ENCODE measurements around the gene WDFY4. TPM values are rescaled to one million over a fixed set of nuclear protein-coding genes. Genes with fewer than 3 reads are reported as not detected.

WDFY4 gene
- total RNA-seq, 1 experiment from 2014 or later, result not detected

- WGBS (ENCODE audit: extremely low coverage, insufficient read length, low lambda C conversion rate), result no CpG with 5 or more reads among the region's 1 CpG
- H3K9me3 Mint-ChIP-seq, result peaks cover 3 to 6% of the 10 kb centered on the region in 2 experiments; a peak in 1 of 5 replicates
- no peak for TF ChIP-seq CTCF (conservative IDR thresholded peaks at IDR 0.05)
- no peak for DNase-seq
- Histone ChIP-seq H3K23me2 (ENCODE audit: insufficient read length, low read depth, low read length, poor library complexity, severe bottlenecking) (no peaks in the 10 kb centered on the region), H4K5ac (ENCODE audit: insufficient read length, low read depth, low read length) (no peak overlapping the region), H2AK5ac (ENCODE audit: insufficient read length, low read length) (no peak overlapping the region), H3K56ac (ENCODE audit: insufficient read length, low read depth, low read length) (no peak overlapping the region), H3K23ac (ENCODE audit: insufficient read length, low read depth, low read length) (no peak overlapping the region), H3K4me2 (ENCODE audit: insufficient read depth, insufficient read length, low read length) (no peak overlapping the region), H2AFZ (ENCODE audit: low read length) (no peak overlapping the region), H3K4me1 (ENCODE audit: insufficient read depth, low read length) (no peaks in the 10 kb centered on the region), H3K9ac (ENCODE audit: extremely low read depth, insufficient read length, low read length) (no peak overlapping the region), H2BK5ac (ENCODE audit: insufficient read length, low read length) (no peak overlapping the region), H2BK15ac (ENCODE audit: low read depth, low read length) (no peak overlapping the region), H2BK120ac (ENCODE audit: low read depth, low read length, poor library complexity, severe bottlenecking) (no peak overlapping the region), H3K79me2 (ENCODE audit: insufficient read depth, low read length) (no peaks in the 10 kb centered on the region), H3K79me1 (ENCODE audit: insufficient read depth, low read depth, low read length, poor library complexity, severe bottlenecking) (no peaks in the 10 kb centered on the region), H3K4ac (ENCODE audit: low read depth, low read length) (no peak overlapping the region), H4K8ac (replicated peaks; ENCODE audit: insufficient read length, low read depth, low read length) (no peak overlapping the region), H2BK12ac (ENCODE audit: insufficient read length, low read depth, low read length) (no peak overlapping the region), H4K20me1 (ENCODE audit: control insufficient read depth, insufficient read depth, insufficient read length) (peaks cover 3% of the 10 kb centered on the region), H4K91ac (ENCODE audit: insufficient read length, low read depth, low read length) (no peak overlapping the region), H3T11ph (ENCODE audit: low read length) (no peak overlapping the region), H2BK20ac (ENCODE audit: low read depth, low read length, poor library complexity, severe bottlenecking) (no peak overlapping the region), H3K27me3 (ENCODE audit: insufficient read depth, low read length) (peaks cover 4% of the 10 kb centered on the region; the same call in 1 of the 2 replicates), H3K27ac (ENCODE audit: insufficient read length, low read depth, low read length) (no peak overlapping the region), H3K9me3 (ENCODE audit: control insufficient read depth, low read depth, low read length) (no peaks in the 10 kb centered on the region), H3K18ac (ENCODE audit: insufficient read length, low read depth, low read length) (no peak overlapping the region), H3K14ac (ENCODE audit: insufficient read depth, low read length) (no peak overlapping the region)
- H3K4me1 Mint-ChIP-seq, result peaks cover 8 to 10% of the 10 kb centered on the region in 2 experiments
- no peak overlapping the region for H3K27ac Mint-ChIP-seq
- peaks cover 12% of the 10 kb centered on the region for H3K27me3 Mint-ChIP-seq (ENCODE audit: low read depth)
- H3K4me3 Mint-ChIP-seq, result no peak overlapping the region
- peaks cover 0 to 2% (median 0%) of the 10 kb centered on the region in 3 experiments; a peak in 1 of 7 replicates for H3K36me3 Mint-ChIP-seq (ENCODE audit: insufficient read depth in 1 of 3, low read depth in 3 of 3)
Observed at GRCh38 chr10:48813291-48813690, 128.6 kb downstream of the WDFY4 start.

All from H9 (cell line).